H9 (cell line): Measurements from ENCODE around the gene HUNK. TPM values are rescaled to one million over a fixed set of nuclear protein-coding genes. Genes with fewer than 3 reads are reported as not detected.

Source experiments
- DNase-seq: peaks from one replicate; pipeline ENCODE4 v3.0.0-alpha.2; 2017
- H2AFZ ChIP-seq: one replicate; pipeline ENCODE4 v1.6.1; 2013; ENCODE audit warnings: mild to moderate bottlenecking, low read length, control low read depth, moderate library complexity
- H2AK5ac ChIP-seq: 2 replicates; pipeline ENCODE4 v1.6.1; 2013; ENCODE audit warnings: low read length, control low read depth, mixed read lengths; ENCODE audit not compliant: insufficient read length
- H2BK120ac ChIP-seq: one replicate; pipeline ENCODE4 v1.6.1; 2013; ENCODE audit warnings: low read depth, mild to moderate bottlenecking, low read length, control low read depth, inconsistent platforms; ENCODE audit not compliant: poor library complexity, severe bottlenecking
- H2BK12ac ChIP-seq: 2 replicates; pipeline ENCODE4 v1.6.1; 2013; ENCODE audit warnings: low read length, control low read depth, mixed read lengths, low read depth; ENCODE audit not compliant: insufficient read length
- H2BK15ac ChIP-seq: 2 replicates; pipeline ENCODE4 v1.6.1; 2013; ENCODE audit warnings: low read depth, low read length, control low read depth
- H2BK20ac ChIP-seq: one replicate; pipeline ENCODE4 v1.6.1; 2013; ENCODE audit warnings: low read depth, mild to moderate bottlenecking, low read length, control low read depth, inconsistent platforms; ENCODE audit not compliant: poor library complexity, severe bottlenecking
- H2BK5ac ChIP-seq: 2 replicates; pipeline ENCODE4 v1.6.1; 2013; ENCODE audit warnings: low read length, control low read depth, mixed read lengths; ENCODE audit not compliant: insufficient read length
- H3K14ac ChIP-seq: 2 replicates; pipeline ENCODE4 v1.6.1; 2013; ENCODE audit warnings: low read length, control low read depth; ENCODE audit not compliant: insufficient read depth
- H3K18ac ChIP-seq: 2 replicates; pipeline ENCODE4 v1.6.1; 2013; ENCODE audit warnings: low read depth, mild to moderate bottlenecking, mixed read lengths, low read length, control low read depth; ENCODE audit not compliant: insufficient read length
- H3K23ac ChIP-seq: 2 replicates; pipeline ENCODE4 v1.6.1; 2013; ENCODE audit warnings: low read length, control low read depth, mixed read lengths, low read depth; ENCODE audit not compliant: insufficient read length
- H3K23me2 ChIP-seq: 2 replicates; pipeline ENCODE4 v1.6.1; 2013; ENCODE audit warnings: low read depth, mild to moderate bottlenecking, mixed read lengths, low read length, control low read depth; ENCODE audit not compliant: insufficient read length, poor library complexity, severe bottlenecking
- H3K27ac ChIP-seq: 2 replicates; pipeline ENCODE4 v1.5.1; 2013; ENCODE audit warnings: low read length, control low read depth, mixed read lengths, low read depth; ENCODE audit not compliant: insufficient read length
- H3K27me3 ChIP-seq: 2 replicates; pipeline ENCODE4 v1.6.1; 2013; ENCODE audit warnings: low read length, control low read depth, inconsistent platforms; ENCODE audit not compliant: insufficient read depth
- H3K4ac ChIP-seq: 2 replicates; pipeline ENCODE4 v1.6.1; 2013; ENCODE audit warnings: low read depth, mild to moderate bottlenecking, control low read depth, inconsistent platforms, low read length, moderate library complexity
- H3K4me1 ChIP-seq: 2 replicates; pipeline ENCODE4 v1.6.1; 2013; ENCODE audit warnings: low read length, control low read depth, inconsistent platforms; ENCODE audit not compliant: insufficient read depth
- H3K4me2 ChIP-seq: 2 replicates; pipeline ENCODE4 v1.6.1; 2013; ENCODE audit warnings: low read length, control low read depth, mixed read lengths; ENCODE audit not compliant: insufficient read length, insufficient read depth
- H3K56ac ChIP-seq: 2 replicates; pipeline ENCODE4 v1.6.1; 2013; ENCODE audit warnings: low read depth, mild to moderate bottlenecking, mixed read lengths, low read length, control low read depth; ENCODE audit not compliant: insufficient read length
- H3K79me1 ChIP-seq: 2 replicates; pipeline ENCODE4 v1.6.1; 2013; ENCODE audit warnings: low read depth, mild to moderate bottlenecking, moderate library complexity, low read length, control low read depth, inconsistent platforms; ENCODE audit not compliant: insufficient read depth, poor library complexity, severe bottlenecking
- H3K79me2 ChIP-seq: 2 replicates; pipeline ENCODE4 v1.6.1; 2013; ENCODE audit warnings: low read length, control low read depth, inconsistent platforms; ENCODE audit not compliant: insufficient read depth
- H3K9ac ChIP-seq: 2 replicates; pipeline ENCODE4 v1.6.1; 2013; ENCODE audit warnings: low read length, control low read depth, mixed read lengths; ENCODE audit not compliant: insufficient read length; ENCODE audit errors: extremely low read depth
- H3K9me3 ChIP-seq: one replicate; pipeline ENCODE4 v1.6.1; 2013; ENCODE audit warnings: low read depth, low read length, inconsistent platforms; ENCODE audit not compliant: control insufficient read depth
- H3T11ph ChIP-seq: one replicate; pipeline ENCODE4 v1.6.1; 2013; ENCODE audit warnings: mild to moderate bottlenecking, low read length, control low read depth, inconsistent platforms
- H4K20me1 ChIP-seq: one replicate; pipeline ENCODE4 v1.6.1; 2013; ENCODE audit not compliant: control insufficient read depth, insufficient read length, insufficient read depth
- H4K5ac ChIP-seq: 2 replicates; pipeline ENCODE4 v1.6.1; 2013; ENCODE audit warnings: low read depth, mild to moderate bottlenecking, mixed read lengths, low read length, control low read depth; ENCODE audit not compliant: insufficient read length
- H4K8ac ChIP-seq: replicated peaks from 2 replicates; pipeline ENCODE4 v1.6.1; 2013; ENCODE audit warnings: low read length, control low read depth, mixed read lengths, low read depth; ENCODE audit not compliant: insufficient read length
- H4K91ac ChIP-seq: 2 replicates; pipeline ENCODE4 v1.6.1; 2013; ENCODE audit warnings: low read depth, mild to moderate bottlenecking, moderate library complexity, mixed read lengths, low read length, control low read depth; ENCODE audit not compliant: insufficient read length
- H3K27ac Mint-ChIP-seq, 3 experiments: 2 replicates in 2 of 3; 3 replicates in 1 of 3; pipeline ENCODE4 v1.8.0; 2020 to 2021; ENCODE audit warnings: mixed read lengths in 3 of 3, mild to moderate bottlenecking in 1 of 3, moderate library complexity in 1 of 3
- H3K27me3 Mint-ChIP-seq: 2 replicates; pipeline ENCODE4 v1.8.0; 2021; ENCODE audit warnings: low read depth, mild to moderate bottlenecking, moderate library complexity, mixed read lengths
- H3K36me3 Mint-ChIP-seq, 3 experiments: 2 replicates in 2 of 3; 3 replicates in 1 of 3; pipeline ENCODE4 v1.8.0; 2020 to 2021; ENCODE audit warnings: low read depth in 3 of 3, mixed read lengths in 3 of 3; ENCODE audit not compliant: insufficient read depth in 1 of 3
- H3K4me1 Mint-ChIP-seq, 2 experiments: 2 replicates each; pipeline ENCODE4 v1.8.0; 2020; ENCODE audit warnings: mixed read lengths in 2 of 2
- H3K4me3 Mint-ChIP-seq, 2 experiments: 2 replicates in 1 of 2; 3 replicates in 1 of 2; pipeline ENCODE4 v1.8.0; 2020 to 2021; ENCODE audit warnings: mild to moderate bottlenecking in 2 of 2, mixed read lengths in 2 of 2, moderate library complexity in 1 of 2
- H3K9me3 Mint-ChIP-seq, 2 experiments: 2 replicates in 1 of 2; 3 replicates in 1 of 2; pipeline ENCODE4 v1.8.0; 2020; ENCODE audit warnings: mild to moderate bottlenecking in 2 of 2, mixed read lengths in 2 of 2, moderate library complexity in 1 of 2
- WGBS: extraction: QIAGEN DNeasy Blood & Tissue Kit; methylation state at CpG from one replicate; pipeline ENCODE4 v1.1.7; 2013; ENCODE audit warnings: missing lambda C conversion rate, low lambda C conversion rate, mixed read lengths; ENCODE audit not compliant: insufficient read length; ENCODE audit errors: extremely low coverage; 5-methylcytosine and 5-hydroxymethylcytosine counted together
- total RNA-seq: library from RNA; stranded (reverse); gene quantifications from 2 replicates; pipeline ENCODE4 v1.2.1, GENCODE V29; 2021
- TF ChIP-seq, protein P1 (sequence below): fragments of 200-600 bp; sonication (generic); conservative IDR thresholded peaks from 3 replicates; pipeline ENCODE4 v1.8.0; 2021; ENCODE audit warnings: antibody characterized with exemption, mild to moderate bottlenecking

HUNK gene
- total RNA-seq, 1 experiment from 2014 or later, result 5.8 TPM

DNA sequence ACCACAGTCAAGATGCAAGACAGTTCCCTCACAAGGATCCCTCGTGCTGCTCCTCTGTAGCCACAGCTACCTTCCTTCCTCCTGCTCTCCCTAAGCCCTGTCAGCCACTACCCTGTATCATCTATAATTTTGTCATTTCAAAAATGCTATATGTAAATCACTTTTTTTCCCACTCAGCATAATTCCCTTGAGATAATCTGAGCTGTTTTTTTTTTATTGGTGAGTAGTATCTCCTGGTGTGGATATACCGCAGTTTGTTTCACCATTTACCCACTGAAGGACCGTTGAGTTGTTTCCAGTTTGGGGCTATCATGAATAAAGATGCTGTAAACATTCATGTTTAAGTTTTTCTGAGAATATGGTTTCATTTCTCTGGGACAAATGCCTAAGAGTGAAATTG, 88.2 kb downstream of the HUNK start:
- no peak overlapping the region for H2BK12ac ChIP-seq
- H3K4me2 ChIP-seq, result no peak overlapping the region
- Mint-ChIP-seq H3K4me1 (no peaks in the 10 kb centered on the region), H3K4me3 (no peak overlapping the region), H3K36me3 (peaks cover 10 to 27% (median 11%) of the 10 kb centered on the region in 3 experiments), H3K27me3 (no peaks in the 10 kb centered on the region; the same call in 1 of the 2 replicates), H3K9me3 (peaks cover 4 to 9% of the 10 kb centered on the region in 2 experiments), H3K27ac (no peak overlapping the region)
- no peak overlapping the region for H2BK15ac ChIP-seq
- no peak overlapping the region for H2AFZ ChIP-seq
- H4K8ac ChIP-seq, result no peak overlapping the region
- H3K9me3 ChIP-seq, result no peaks in the 10 kb centered on the region
- H4K20me1 ChIP-seq, result no peaks in the 10 kb centered on the region
- H4K5ac ChIP-seq, result no peak overlapping the region
- DNase-seq, result no peak
- no peak overlapping the region for H3K27ac ChIP-seq
- H3K23ac ChIP-seq, result no peak overlapping the region
- H3T11ph ChIP-seq, result no peak overlapping the region
- H2BK120ac ChIP-seq, result no peak overlapping the region
- no peak overlapping the region for H3K56ac ChIP-seq
- TF ChIP-seq, protein P1, sequence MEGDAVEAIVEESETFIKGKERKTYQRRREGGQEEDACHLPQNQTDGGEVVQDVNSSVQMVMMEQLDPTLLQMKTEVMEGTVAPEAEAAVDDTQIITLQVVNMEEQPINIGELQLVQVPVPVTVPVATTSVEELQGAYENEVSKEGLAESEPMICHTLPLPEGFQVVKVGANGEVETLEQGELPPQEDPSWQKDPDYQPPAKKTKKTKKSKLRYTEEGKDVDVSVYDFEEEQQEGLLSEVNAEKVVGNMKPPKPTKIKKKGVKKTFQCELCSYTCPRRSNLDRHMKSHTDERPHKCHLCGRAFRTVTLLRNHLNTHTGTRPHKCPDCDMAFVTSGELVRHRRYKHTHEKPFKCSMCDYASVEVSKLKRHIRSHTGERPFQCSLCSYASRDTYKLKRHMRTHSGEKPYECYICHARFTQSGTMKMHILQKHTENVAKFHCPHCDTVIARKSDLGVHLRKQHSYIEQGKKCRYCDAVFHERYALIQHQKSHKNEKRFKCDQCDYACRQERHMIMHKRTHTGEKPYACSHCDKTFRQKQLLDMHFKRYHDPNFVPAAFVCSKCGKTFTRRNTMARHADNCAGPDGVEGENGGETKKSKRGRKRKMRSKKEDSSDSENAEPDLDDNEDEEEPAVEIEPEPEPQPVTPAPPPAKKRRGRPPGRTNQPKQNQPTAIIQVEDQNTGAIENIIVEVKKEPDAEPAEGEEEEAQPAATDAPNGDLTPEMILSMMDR, result no peak
- no peaks in the 10 kb centered on the region for H3K23me2 ChIP-seq
- H3K79me1 ChIP-seq, result no peaks in the 10 kb centered on the region
- H2AK5ac ChIP-seq, result no peak overlapping the region
- H3K4ac ChIP-seq, result no peak overlapping the region
- H3K14ac ChIP-seq, result no peak overlapping the region
- no CpG with 5 or more reads among the region's 3 CpGs for WGBS
- H3K18ac ChIP-seq, result no peak overlapping the region
- H2BK5ac ChIP-seq, result no peak overlapping the region
- no peak overlapping the region for H2BK20ac ChIP-seq
- no peaks in the 10 kb centered on the region for H3K79me2 ChIP-seq
- 0 out of 2 replicates have a peak, but pooled peaks cover 2% of the 10 kb centered on the region for H3K27me3 ChIP-seq
- no peak overlapping the region for H3K9ac ChIP-seq
- H3K4me1 ChIP-seq, result no peaks in the 10 kb centered on the region
- H4K91ac ChIP-seq, result no peak overlapping the region
